ENCODE data around the gene PCCB. TPM values are rescaled to one million over a fixed set of nuclear protein-coding genes. Genes with fewer than 3 reads are reported as not detected.

The PCCB gene
- total and polyA plus RNA-seq, 2 donors (not counting 1 experiment from before 2014, with no cell fraction given): 12.1 to 15.5 TPM

DNA sequence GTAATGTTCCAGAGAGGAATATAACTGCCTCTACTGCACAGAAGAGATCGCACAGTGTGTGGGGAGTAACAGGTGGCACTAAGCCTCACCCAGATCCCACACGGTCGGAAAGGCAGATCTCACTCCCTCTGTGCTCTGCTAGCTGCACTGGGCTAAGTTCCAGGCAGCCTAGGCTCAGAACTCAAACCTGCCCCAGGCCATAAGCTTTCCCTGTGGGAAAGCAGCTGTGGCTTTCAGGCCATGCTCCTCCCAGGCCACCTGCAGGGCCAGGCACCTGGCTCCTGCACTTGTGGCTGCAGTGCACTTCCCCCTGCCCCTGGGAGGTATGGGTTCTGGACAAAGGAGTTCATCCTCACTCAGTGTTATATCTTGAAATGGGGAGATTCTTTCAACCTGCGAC is 27.5 kb downstream of the PCCB start:
- ChIA-PET CTCF (no interaction called here), POLR2A (interaction anchor here (1.3 kb wide), 1 partner anchor 82 kb away, joined by 3 read pairs; the partner anchor contains the start of gene MSL2)
- Mint-ChIP-seq H3K27ac (no peak overlapping the region), H3K9me3 (ENCODE audit: insufficient read depth) (peaks cover 7% of the 10 kb centered on the region), H3K4me3 (no peak overlapping the region), H3K27me3 (no peaks in the 10 kb centered on the region), H3K4me1 (peaks cover 16% of the 10 kb centered on the region)
- H3K4me1 ChIP-seq (ENCODE audit: control insufficient read depth in 2 of 2, insufficient read depth in 2 of 2, low read length in 2 of 2): peaks cover 7 to 12% of the 10 kb centered on the region in 2 donors
- H3K9me3 ChIP-seq (ENCODE audit: control extremely low read depth in 1 of 3, control insufficient read depth in 2 of 3, insufficient read depth in 1 of 3, low read length in 2 of 3): peaks cover 6 to 15% (median 14%) of the 10 kb centered on the region in 3 donors
- no peak for ATAC-seq (ENCODE audit: low read depth)
- H3K27ac ChIP-seq (ENCODE audit: low read length in 2 of 2): no peak overlapping the region
- H3K9ac ChIP-seq (ENCODE audit: low read length): no peak overlapping the region
- H3K4me2 ChIP-seq (replicated peaks; ENCODE audit: low read depth, low read length, poor library complexity, severe bottlenecking): no peak overlapping the region
- intact Hi-C loops (cut with micrococcal nuclease): no loop called here
- no peak for TF ChIP-seq EZH2 (IDR thresholded peaks at IDR 0.05; ENCODE audit: borderline replicate concordance, insufficient read depth, low read depth, low read length, poor library complexity, severe bottlenecking)
- TF ChIP-seq CTCF (IDR thresholded peaks at IDR 0.05): no peak
- 100% methylated on average over 4 of the region's 4 CpGs for WGBS (ENCODE audit: insufficient coverage)
- no peak for DNase-seq
- no peak overlapping the region for H3K4me3 ChIP-seq (ENCODE audit: control extremely low read depth in 1 of 5, extremely low read depth in 1 of 5, insufficient read depth in 1 of 5, low read depth in 2 of 5, low read length in 4 of 5)
- H4K20me1 ChIP-seq (ENCODE audit: control insufficient read depth, insufficient read depth, low read length, poor library complexity, severe bottlenecking): no peaks in the 10 kb centered on the region
- H3K79me2 ChIP-seq (ENCODE audit: control insufficient read depth, insufficient read depth, low read length): peaks cover 13% of the 10 kb centered on the region
- H3K36me3 ChIP-seq (replicated peaks in 1 of 2; ENCODE audit: control extremely low read depth in 1 of 2, control insufficient read depth in 1 of 2, extremely low read depth in 1 of 2, insufficient read depth in 2 of 2, low read length in 1 of 2): peaks cover 6 to 27% of the 10 kb centered on the region in 2 experiments
- H3K27me3 ChIP-seq (replicated peaks in 1 of 4; ENCODE audit: control extremely low read depth in 1 of 4, control insufficient read depth in 3 of 4, insufficient read depth in 4 of 4, low read length in 3 of 4): no peaks in the 10 kb centered on the region
- no peak overlapping the region for H2AFZ ChIP-seq (ENCODE audit: insufficient read depth, low read depth, low read length, poor library complexity, severe bottlenecking)

DNA sequence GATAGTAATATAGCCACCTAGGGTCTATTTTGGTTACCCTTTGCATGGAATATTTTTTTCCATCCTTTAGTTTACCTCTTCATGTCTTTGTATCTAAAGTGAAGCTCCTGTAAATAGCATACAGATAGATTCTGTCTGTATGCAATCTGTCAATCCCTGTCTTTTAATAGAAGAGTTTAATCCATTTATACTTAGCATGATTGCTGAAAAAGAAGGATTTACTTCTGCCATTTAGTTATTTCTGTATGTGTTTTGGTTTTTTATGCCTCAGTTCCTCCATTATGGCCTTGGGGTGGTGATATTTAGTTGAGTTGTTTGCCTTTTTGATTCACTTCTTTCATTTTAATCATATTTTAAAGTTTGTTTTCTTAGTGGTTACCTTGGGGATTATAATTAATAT is 29.0 kb downstream of the PCCB start:
- H3K79me2 ChIP-seq (ENCODE audit: control insufficient read depth, insufficient read depth, low read length): peaks cover 11% of the 10 kb centered on the region
- no peak for TF ChIP-seq CTCF (IDR thresholded peaks at IDR 0.05)
- no peak for TF ChIP-seq EZH2 (IDR thresholded peaks at IDR 0.05; ENCODE audit: borderline replicate concordance, insufficient read depth, low read depth, low read length, poor library complexity, severe bottlenecking)

More for the DNA sequence above, 29.0 kb downstream of the PCCB start:
- Mint-ChIP-seq H3K4me1 (peaks cover 19% of the 10 kb centered on the region), H3K4me3 (no peak overlapping the region), H3K27me3 (no peaks in the 10 kb centered on the region), H3K27ac (no peak overlapping the region), H3K9me3 (ENCODE audit: insufficient read depth) (peaks cover 7% of the 10 kb centered on the region)
- POLR2A ChIA-PET: no interaction called here
- Histone ChIP-seq H3K9ac (ENCODE audit: low read length) (no peak overlapping the region), H4K20me1 (ENCODE audit: control insufficient read depth, insufficient read depth, low read length, poor library complexity, severe bottlenecking) (no peaks in the 10 kb centered on the region), H3K4me1 (ENCODE audit: control insufficient read depth in 2 of 2, insufficient read depth in 2 of 2, low read length in 2 of 2) (peaks cover 12 to 15% of the 10 kb centered on the region in 2 donors), H3K4me3 (ENCODE audit: control extremely low read depth in 1 of 5, extremely low read depth in 1 of 5, insufficient read depth in 1 of 5, low read depth in 2 of 5, low read length in 4 of 5) (no peak overlapping the region), H3K4me2 (replicated peaks; ENCODE audit: low read depth, low read length, poor library complexity, severe bottlenecking) (no peak overlapping the region), H3K9me3 (ENCODE audit: control extremely low read depth in 1 of 3, control insufficient read depth in 2 of 3, insufficient read depth in 1 of 3, low read length in 2 of 3) (peaks cover 6 to 15% (median 14%) of the 10 kb centered on the region in 3 donors), H3K36me3 (replicated peaks in 1 of 2; ENCODE audit: control extremely low read depth in 1 of 2, control insufficient read depth in 1 of 2, extremely low read depth in 1 of 2, insufficient read depth in 2 of 2, low read length in 1 of 2) (peaks cover 6 to 32% of the 10 kb centered on the region in 2 experiments), H3K27ac (ENCODE audit: low read length in 2 of 2) (no peak overlapping the region), H3K27me3 (replicated peaks in 1 of 4; ENCODE audit: control extremely low read depth in 1 of 4, control insufficient read depth in 3 of 4, insufficient read depth in 4 of 4, low read length in 3 of 4) (no peaks in the 10 kb centered on the region), H2AFZ (ENCODE audit: insufficient read depth, low read depth, low read length, poor library complexity, severe bottlenecking) (no peak overlapping the region)
- ATAC-seq (ENCODE audit: low read depth) (no peak), DNase-seq (no peak)
- intact Hi-C loops (cut with micrococcal nuclease): no loop called here
- CTCF ChIA-PET: no interaction called here

Data from B cell (primary cell).